OCI-LY3 (cell line): Measurements from ENCODE around the gene SAMD10.

Source experiments
- H2AFZ ChIP-seq: fragments of 200-600, 300-600 bp; shearing (Covaris generic); 2 replicates; pipeline ENCODE4 v1.6.0; 2014; ENCODE audit warnings: antibody characterized with exemption, low read depth, low read length
- H3K27ac ChIP-seq: fragments of 200-600, 300-600 bp; sonication (generic); 2 replicates; pipeline ENCODE4 v1.5.1; 2014; ENCODE audit warnings: mild to moderate bottlenecking, low read length, moderate library complexity, mixed read lengths
- H3K27me3 ChIP-seq: fragments of 200-600, 300-600 bp; sonication (generic); 2 replicates; pipeline ENCODE4 v1.6.1; 2014; ENCODE audit warnings: low read depth, low read length, mixed read lengths
- H3K36me3 ChIP-seq: fragments of 200-600, 300-600 bp; sonication (generic); replicated peaks from 2 replicates; pipeline ENCODE3; 2014; ENCODE audit warnings: low read depth, low read length, mixed read lengths
- H3K4me1 ChIP-seq: fragments of 300-600, 200-600 bp; sonication (generic); 2 replicates; pipeline ENCODE4 v1.6.1; 2014; ENCODE audit warnings: low read length, mixed read lengths
- H3K4me2 ChIP-seq: fragments of 200-600, 300-600 bp; sonication (generic); 2 replicates; pipeline ENCODE4 v1.6.1; 2014; ENCODE audit warnings: low read length, mixed read lengths
- H3K4me3 ChIP-seq: fragments of 300-600, 200-600 bp; sonication (generic); 2 replicates; pipeline ENCODE4 v1.5.1; 2014; ENCODE audit warnings: antibody characterized with exemption, mild to moderate bottlenecking, low read length, moderate library complexity
- H3K79me2 ChIP-seq: fragments of 300-600, 200-600 bp; shearing (Covaris generic); 2 replicates; pipeline ENCODE4 v1.6.1; 2014; ENCODE audit warnings: mild to moderate bottlenecking, low read length, mixed read lengths
- H3K9ac ChIP-seq: fragments of 300-600, 200-600 bp; shearing (Covaris generic); 2 replicates; pipeline ENCODE4 v1.6.0; 2014; ENCODE audit warnings: mild to moderate bottlenecking, low read length, moderate library complexity
- H3K9me3 ChIP-seq: fragments of 200-600, 300-600 bp; shearing (Covaris generic); 2 replicates; pipeline ENCODE4 v1.6.1; 2014; ENCODE audit warnings: low read length, mixed read lengths; ENCODE audit not compliant: insufficient read depth
- H4K20me1 ChIP-seq: fragments of 200-600, 300-600 bp; sonication (generic); 2 replicates; pipeline ENCODE4 v1.6.1; 2016; ENCODE audit warnings: low read length, mixed read lengths; ENCODE audit not compliant: insufficient read depth
- EZH2phosphoT487 ChIP-seq: fragments of 200-600 bp; shearing (Covaris generic); IDR thresholded peaks from 2 replicates; pipeline ENCODE4 v1.6.1; 2018; ENCODE audit warnings: antibody characterized with exemption, mixed run types, low read depth
- TF ChIP-seq, protein P1 (sequence below): fragments of 200-600, 300-600 bp; sonication (generic); IDR thresholded peaks from 2 replicates; pipeline ENCODE4 v1.5.1; 2014; ENCODE audit warnings: antibody characterized with exemption, low read length, low read depth

SAMD10 gene

DNA sequence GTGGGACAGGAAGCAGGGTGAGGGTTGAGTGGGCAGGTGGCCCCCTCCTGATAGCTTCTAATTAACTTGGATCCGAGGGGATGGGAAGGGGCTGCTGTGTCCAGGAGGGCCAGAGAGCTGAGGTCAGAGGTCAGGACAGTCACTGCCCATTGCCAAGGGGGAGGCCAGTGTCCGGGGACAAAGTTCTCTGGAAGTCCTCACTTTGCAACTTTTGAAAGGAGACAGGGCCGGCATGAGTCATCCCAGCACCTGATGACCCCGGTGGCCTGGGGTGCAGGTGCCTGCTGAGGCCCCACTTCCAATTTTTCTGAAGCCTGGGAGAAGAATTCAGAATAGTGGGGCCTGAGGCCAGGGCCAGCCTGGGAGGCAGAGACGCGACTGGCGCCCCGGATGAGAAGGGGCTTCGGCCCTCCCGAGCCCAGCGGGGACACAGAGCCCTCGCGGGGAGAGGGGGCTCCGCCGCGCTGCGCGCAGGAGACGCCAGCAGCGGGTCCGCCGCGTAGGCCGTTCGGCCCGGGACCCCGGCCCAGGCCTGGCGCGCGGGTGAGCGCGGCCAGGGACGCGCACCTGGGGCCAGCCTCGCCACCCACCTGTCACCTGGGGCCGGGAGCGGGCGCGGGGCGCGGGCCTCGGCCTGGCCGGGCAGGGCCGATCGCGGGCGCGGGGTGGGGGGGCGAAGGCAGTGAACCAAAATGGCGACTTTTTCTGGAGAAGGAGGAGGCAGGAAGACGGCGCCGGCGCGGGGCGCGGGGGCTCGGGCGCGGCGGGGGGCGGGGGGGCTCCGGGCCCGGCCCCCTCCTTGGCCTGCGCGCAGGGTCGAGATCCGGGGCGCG is 10.3 kb downstream of the SAMD10 start:
- peak overlapping the region; percentile 85 for H3K9ac ChIP-seq
- H3K27ac ChIP-seq = no peak overlapping the region
- H2AFZ ChIP-seq = no peak overlapping the region
- H3K36me3 ChIP-seq = peaks cover 12% of the 10 kb centered on the region
- H3K4me3 ChIP-seq = peak overlapping the region; percentile 83
- TF ChIP-seq, protein P1, sequence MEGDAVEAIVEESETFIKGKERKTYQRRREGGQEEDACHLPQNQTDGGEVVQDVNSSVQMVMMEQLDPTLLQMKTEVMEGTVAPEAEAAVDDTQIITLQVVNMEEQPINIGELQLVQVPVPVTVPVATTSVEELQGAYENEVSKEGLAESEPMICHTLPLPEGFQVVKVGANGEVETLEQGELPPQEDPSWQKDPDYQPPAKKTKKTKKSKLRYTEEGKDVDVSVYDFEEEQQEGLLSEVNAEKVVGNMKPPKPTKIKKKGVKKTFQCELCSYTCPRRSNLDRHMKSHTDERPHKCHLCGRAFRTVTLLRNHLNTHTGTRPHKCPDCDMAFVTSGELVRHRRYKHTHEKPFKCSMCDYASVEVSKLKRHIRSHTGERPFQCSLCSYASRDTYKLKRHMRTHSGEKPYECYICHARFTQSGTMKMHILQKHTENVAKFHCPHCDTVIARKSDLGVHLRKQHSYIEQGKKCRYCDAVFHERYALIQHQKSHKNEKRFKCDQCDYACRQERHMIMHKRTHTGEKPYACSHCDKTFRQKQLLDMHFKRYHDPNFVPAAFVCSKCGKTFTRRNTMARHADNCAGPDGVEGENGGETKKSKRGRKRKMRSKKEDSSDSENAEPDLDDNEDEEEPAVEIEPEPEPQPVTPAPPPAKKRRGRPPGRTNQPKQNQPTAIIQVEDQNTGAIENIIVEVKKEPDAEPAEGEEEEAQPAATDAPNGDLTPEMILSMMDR = no peak
- no peak for TF ChIP-seq EZH2phosphoT487
- peaks cover 16% of the 10 kb centered on the region for H3K79me2 ChIP-seq
- H3K4me2 ChIP-seq = peak overlapping the region; percentile 98
- H3K9me3 ChIP-seq = no peaks in the 10 kb centered on the region
- 0 out of 2 replicates have a peak, but pooled peaks cover 4% of the 10 kb centered on the region for H3K27me3 ChIP-seq
- peaks cover 15% of the 10 kb centered on the region for H3K4me1 ChIP-seq
- no peaks in the 10 kb centered on the region for H4K20me1 ChIP-seq

DNA sequence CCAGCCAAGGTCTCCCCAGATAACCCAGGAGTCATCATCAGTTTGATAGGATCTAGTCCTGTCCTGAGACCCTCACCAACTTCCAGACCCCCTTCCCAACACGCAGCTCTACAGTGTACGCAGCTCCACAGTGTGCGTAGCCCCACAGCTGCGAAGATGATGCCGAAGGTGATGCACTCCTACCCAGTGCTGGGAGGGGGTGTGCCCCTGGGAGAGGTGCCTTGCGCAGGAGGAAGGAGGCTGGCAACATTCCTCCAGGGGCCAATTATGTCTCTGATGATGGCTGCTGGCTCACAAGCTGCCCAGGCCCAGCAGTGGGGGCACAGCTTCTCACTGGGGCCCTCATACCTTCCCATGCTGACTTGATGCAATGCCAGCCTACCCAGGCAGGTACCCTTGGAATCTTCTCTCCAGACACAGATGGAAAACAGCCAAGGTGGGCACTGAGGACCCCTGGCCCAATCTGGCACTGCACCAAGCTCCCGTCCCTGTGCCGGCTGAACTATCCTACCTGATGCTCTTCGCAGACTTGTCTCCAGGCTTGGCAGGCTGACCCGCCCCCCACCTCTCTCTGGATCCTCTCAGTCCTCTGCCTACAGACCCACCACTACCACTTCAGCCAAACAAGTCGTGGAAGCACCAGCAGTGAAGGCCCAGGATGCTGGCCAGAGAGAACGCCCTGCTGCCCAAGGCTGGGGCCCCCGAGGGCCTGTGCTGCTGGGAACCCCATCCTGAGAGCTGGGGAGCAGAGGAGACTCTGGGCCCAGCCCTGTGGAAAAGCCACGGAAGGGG is 11.1 kb downstream of the SAMD10 start:
- peak overlapping the region; percentile 85 for H3K9ac ChIP-seq
- H3K4me3 ChIP-seq = peak overlapping the region; percentile 83
- H3K79me2 ChIP-seq = peaks cover 16% of the 10 kb centered on the region
- peaks cover 10% of the 10 kb centered on the region for H3K36me3 ChIP-seq
- no peaks in the 10 kb centered on the region for H4K20me1 ChIP-seq
- H3K4me1 ChIP-seq = peaks cover 12% of the 10 kb centered on the region
- no peak overlapping the region for H2AFZ ChIP-seq
- H3K4me2 ChIP-seq = peak overlapping the region; percentile 98
- TF ChIP-seq, protein P1 = no peak
- no peak for TF ChIP-seq EZH2phosphoT487
- no peak overlapping the region for H3K27ac ChIP-seq
- H3K9me3 ChIP-seq = no peaks in the 10 kb centered on the region
- 0 out of 2 replicates have a peak, but pooled peaks cover 4% of the 10 kb centered on the region for H3K27me3 ChIP-seq

DNA sequence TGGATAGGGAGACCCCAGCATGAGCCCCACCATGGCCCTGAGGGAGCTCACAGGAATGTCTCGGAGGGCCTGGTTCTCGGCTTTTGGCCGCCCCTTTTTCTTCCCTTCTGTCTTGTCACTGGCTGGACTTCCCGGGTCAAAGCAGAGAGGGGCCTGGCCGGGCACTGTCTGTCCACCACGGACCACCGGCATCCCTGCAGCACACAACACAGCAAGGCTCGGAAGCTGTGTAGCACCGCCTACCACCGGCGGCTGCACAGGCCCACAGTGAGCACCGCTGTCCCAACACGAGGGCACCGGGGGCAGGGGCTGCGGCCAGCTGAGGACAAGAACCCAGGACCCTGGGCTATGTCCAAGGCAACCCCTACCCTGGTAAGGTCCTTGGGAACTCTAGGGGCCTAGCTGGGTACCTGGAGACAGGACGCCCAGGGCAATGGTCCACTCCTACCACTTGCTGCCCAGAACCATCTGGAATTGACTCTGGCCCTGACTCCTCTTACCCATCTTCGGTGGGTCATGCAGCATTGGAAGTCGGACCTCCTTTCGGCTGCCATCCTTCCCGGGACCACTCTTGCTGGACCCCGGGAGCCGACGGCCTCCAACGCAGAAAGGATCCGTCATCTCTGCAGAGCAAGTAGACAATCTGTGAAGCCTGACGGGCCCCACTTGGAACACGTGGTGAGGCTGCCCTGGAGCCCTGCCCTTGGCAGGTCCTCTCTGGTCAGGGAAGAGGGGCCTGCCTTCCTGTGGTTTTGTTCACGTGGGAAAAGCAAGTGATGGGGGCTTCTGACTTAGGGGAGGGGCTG is 11.9 kb downstream of the SAMD10 start:
- Histone ChIP-seq H4K20me1 (no peaks in the 10 kb centered on the region), H2AFZ (no peak overlapping the region), H3K9me3 (no peaks in the 10 kb centered on the region), H3K79me2 (peaks cover 16% of the 10 kb centered on the region), H3K4me1 (peaks cover 12% of the 10 kb centered on the region), H3K27me3 (0 out of 2 replicates have a peak, but pooled peaks cover 4% of the 10 kb centered on the region), H3K27ac (no peak overlapping the region), H3K9ac (no peak overlapping the region), H3K4me2 (no peak overlapping the region), H3K4me3 (no peak overlapping the region), H3K36me3 (peaks cover 9% of the 10 kb centered on the region)
- TF ChIP-seq EZH2phosphoT487 = no peak
- TF ChIP-seq, protein P1 = no peak
